Neural progenitor cell (in vitro differentiated cells): ENCODE measurements around the gene HSD17B1. TPM values are rescaled to one million over a fixed set of nuclear protein-coding genes. Genes with fewer than 3 reads are reported as not detected.
A peak's percentile ranks its signal among the peaks of the same experiment; 100 is the strongest.

ENCODE experiments used
- DNase-seq: peaks from one replicate; pipeline ENCODE4 v3.0.0-alpha.2; 2016; ENCODE audit warnings: low spot score
- H2AFZ ChIP-seq: fragments of 200-600 bp; sonication (generic); replicated peaks from 2 replicates; pipeline ENCODE4 v1.6.1; 2016; ENCODE audit warnings: antibody characterized with exemption
- H3F3A ChIP-seq: fragments of 200-600 bp; sonication (generic); 2 replicates; pipeline ENCODE4 v1.6.1; 2016; ENCODE audit warnings: antibody characterized with exemption, low read depth
- H3K27ac ChIP-seq: fragments of 200-600 bp; sonication (generic); 2 replicates; pipeline ENCODE4 v1.5.1; 2016; ENCODE audit warnings: mild to moderate bottlenecking
- H3K27me3 ChIP-seq: fragments of 200-600 bp; sonication (generic); 2 replicates; pipeline ENCODE4 v1.6.1; 2016; ENCODE audit warnings: mild to moderate bottlenecking, moderate library complexity
- H3K36me3 ChIP-seq: fragments of 200-600 bp; sonication (generic); 2 replicates; pipeline ENCODE4 v1.5.1; 2016
- H3K4me1 ChIP-seq: fragments of 200-600 bp; sonication (generic); 2 replicates; pipeline ENCODE4 v1.6.1; 2016; ENCODE audit warnings: mixed run types
- H3K4me2 ChIP-seq: fragments of 200-600 bp; sonication (generic); 2 replicates; pipeline ENCODE4 v1.6.1; 2016
- H3K4me3 ChIP-seq: fragments of 200-600 bp; sonication (generic); 2 replicates; pipeline ENCODE4 v1.5.1; 2016
- H3K79me2 ChIP-seq: fragments of 200-600 bp; sonication (generic); 2 replicates; pipeline ENCODE4 v1.6.1; 2016; ENCODE audit warnings: low read depth
- H3K9ac ChIP-seq: fragments of 200-600 bp; sonication (generic); 2 replicates; pipeline ENCODE4 v1.6.1; 2016
- H3K9me3 ChIP-seq: fragments of 200-600 bp; sonication (generic); 2 replicates; pipeline ENCODE4 v1.5.1; 2016; ENCODE audit warnings: low read depth
- H4K20me1 ChIP-seq: fragments of 200-600 bp; sonication (generic); 2 replicates; pipeline ENCODE4 v1.6.1; 2016; ENCODE audit warnings: low read depth
- H3K27ac Mint-ChIP-seq: 3 replicates; pipeline ENCODE4 v1.8.0; 2021; ENCODE audit warnings: mixed read lengths
- H3K27me3 Mint-ChIP-seq: 2 replicates; pipeline ENCODE4 v1.8.0; 2022; ENCODE audit warnings: low read depth, mild to moderate bottlenecking, inconsistent platforms, moderate library complexity, mixed read lengths; ENCODE audit not compliant: insufficient read depth
- H3K36me3 Mint-ChIP-seq: 3 replicates; pipeline ENCODE4 v1.8.0; 2021; ENCODE audit warnings: mixed read lengths
- H3K4me1 Mint-ChIP-seq: 3 replicates; pipeline ENCODE4 v1.8.0; 2021; ENCODE audit warnings: mixed read lengths
- H3K4me3 Mint-ChIP-seq: 3 replicates; pipeline ENCODE4 v1.8.0; 2021; ENCODE audit warnings: mild to moderate bottlenecking, moderate library complexity, mixed read lengths
- H3K9me3 Mint-ChIP-seq: 3 replicates; pipeline ENCODE4 v1.8.0; 2020; ENCODE audit warnings: mixed read lengths
- EZH2 ChIP-seq: fragments of 200-600 bp; sonication (generic); IDR thresholded peaks from 2 replicates; pipeline ENCODE4 v1.6.1; 2017; ENCODE audit warnings: antibody characterized with exemption, mild to moderate bottlenecking, moderate library complexity
- EZH2phosphoT487 ChIP-seq: fragments of 200-600 bp; sonication (generic); IDR thresholded peaks from 2 replicates; pipeline ENCODE4 v1.6.1; 2017; ENCODE audit warnings: antibody characterized with exemption
- total RNA-seq: library from RNA; depleted of rRNA; stranded (reverse); fragments of >200 nt; gene quantifications from 2 replicates; pipeline ENCODE4 v1.2.3, GENCODE V29; 2015; ENCODE audit warnings: low replicate concordance
- TF ChIP-seq, protein P1 (sequence below): fragments of 200-600 bp; sonication (generic); IDR thresholded peaks from 2 replicates; pipeline ENCODE4 v1.5.1; 2017; ENCODE audit warnings: antibody characterized with exemption, mild to moderate bottlenecking

Gene HSD17B1
- total RNA-seq, 1 donor from 2014 or later = 2.2 TPM

DNA sequence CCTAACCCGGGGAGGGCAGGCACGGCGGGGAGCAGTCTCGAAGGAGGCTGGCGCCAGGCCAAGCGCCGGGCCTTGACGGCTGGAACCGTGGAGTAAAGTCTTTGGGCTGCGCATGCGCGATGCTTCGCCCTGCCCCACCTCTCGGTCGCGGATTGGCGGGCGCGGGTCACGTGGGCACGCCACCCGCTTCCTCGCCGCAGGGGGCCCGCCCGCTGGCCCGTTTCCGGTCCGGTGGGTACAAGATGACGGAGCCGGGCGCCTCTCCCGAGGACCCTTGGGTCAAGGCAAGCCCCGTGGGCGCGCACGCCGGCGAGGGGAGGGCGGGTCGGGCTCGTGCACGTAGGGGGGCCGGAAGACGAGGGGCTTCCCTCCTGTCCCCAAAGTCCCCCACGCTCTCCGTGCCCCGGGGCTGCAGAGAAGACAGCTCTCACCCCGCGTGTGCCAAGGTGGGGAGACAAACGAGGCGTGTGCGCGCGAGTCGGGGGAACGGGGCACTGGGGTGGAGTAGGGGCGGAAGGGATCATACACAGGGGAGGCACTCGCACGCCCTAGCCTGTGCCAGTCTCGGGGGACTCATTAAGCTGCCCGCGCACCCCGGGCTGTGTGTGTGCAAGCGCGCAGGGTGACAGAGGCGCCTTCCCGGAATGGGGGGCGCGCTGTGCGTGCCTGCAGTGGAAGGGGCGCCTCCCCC is 14.3 kb downstream of the HSD17B1 start, which contains the start of gene MLX:
TSS of gene MLX (plus strand) at position 218 of the 691 bp plus-strand sequence. CDS start at position 243, 25 bp downstream.
- peaks cover 30% of the 10 kb centered on the region for H3K79me2 ChIP-seq
- H3K27me3 ChIP-seq = no peaks in the 10 kb centered on the region
- H3K4me1 Mint-ChIP-seq = peaks cover 23% of the 10 kb centered on the region
- peaks cover 16% of the 10 kb centered on the region for H3K36me3 Mint-ChIP-seq
- H3K4me2 ChIP-seq = peak within 1 kb of the TSS; percentile 89
- H3F3A ChIP-seq = peaks cover 47% of the 10 kb centered on the region
- H3K9me3 Mint-ChIP-seq = no peaks in the 10 kb centered on the region
- peak; percentile 97 for DNase-seq
- H2AFZ ChIP-seq = peak within 1 kb of the TSS; percentile 40
- no peaks in the 10 kb centered on the region for H3K9me3 ChIP-seq
- TF ChIP-seq, protein P1, sequence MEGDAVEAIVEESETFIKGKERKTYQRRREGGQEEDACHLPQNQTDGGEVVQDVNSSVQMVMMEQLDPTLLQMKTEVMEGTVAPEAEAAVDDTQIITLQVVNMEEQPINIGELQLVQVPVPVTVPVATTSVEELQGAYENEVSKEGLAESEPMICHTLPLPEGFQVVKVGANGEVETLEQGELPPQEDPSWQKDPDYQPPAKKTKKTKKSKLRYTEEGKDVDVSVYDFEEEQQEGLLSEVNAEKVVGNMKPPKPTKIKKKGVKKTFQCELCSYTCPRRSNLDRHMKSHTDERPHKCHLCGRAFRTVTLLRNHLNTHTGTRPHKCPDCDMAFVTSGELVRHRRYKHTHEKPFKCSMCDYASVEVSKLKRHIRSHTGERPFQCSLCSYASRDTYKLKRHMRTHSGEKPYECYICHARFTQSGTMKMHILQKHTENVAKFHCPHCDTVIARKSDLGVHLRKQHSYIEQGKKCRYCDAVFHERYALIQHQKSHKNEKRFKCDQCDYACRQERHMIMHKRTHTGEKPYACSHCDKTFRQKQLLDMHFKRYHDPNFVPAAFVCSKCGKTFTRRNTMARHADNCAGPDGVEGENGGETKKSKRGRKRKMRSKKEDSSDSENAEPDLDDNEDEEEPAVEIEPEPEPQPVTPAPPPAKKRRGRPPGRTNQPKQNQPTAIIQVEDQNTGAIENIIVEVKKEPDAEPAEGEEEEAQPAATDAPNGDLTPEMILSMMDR = peak; percentile 12
- TF ChIP-seq EZH2phosphoT487 (no peak), EZH2 (no peak)
- H3K4me1 ChIP-seq = peaks cover 12% of the 10 kb centered on the region
- peak within 1 kb of the TSS; percentile 80 for H3K4me3 ChIP-seq
- H3K27me3 Mint-ChIP-seq = peaks cover 3% of the 10 kb centered on the region
- no peaks in the 10 kb centered on the region for H3K36me3 ChIP-seq
- peak within 1 kb of the TSS; percentile 69 for H3K27ac Mint-ChIP-seq
- H3K9ac ChIP-seq = peak within 1 kb of the TSS; percentile 50
- H4K20me1 ChIP-seq = no peaks in the 10 kb centered on the region
- no peak within 1 kb of the TSS for H3K27ac ChIP-seq
- peak within 1 kb of the TSS; percentile 95 for H3K4me3 Mint-ChIP-seq

DNA sequence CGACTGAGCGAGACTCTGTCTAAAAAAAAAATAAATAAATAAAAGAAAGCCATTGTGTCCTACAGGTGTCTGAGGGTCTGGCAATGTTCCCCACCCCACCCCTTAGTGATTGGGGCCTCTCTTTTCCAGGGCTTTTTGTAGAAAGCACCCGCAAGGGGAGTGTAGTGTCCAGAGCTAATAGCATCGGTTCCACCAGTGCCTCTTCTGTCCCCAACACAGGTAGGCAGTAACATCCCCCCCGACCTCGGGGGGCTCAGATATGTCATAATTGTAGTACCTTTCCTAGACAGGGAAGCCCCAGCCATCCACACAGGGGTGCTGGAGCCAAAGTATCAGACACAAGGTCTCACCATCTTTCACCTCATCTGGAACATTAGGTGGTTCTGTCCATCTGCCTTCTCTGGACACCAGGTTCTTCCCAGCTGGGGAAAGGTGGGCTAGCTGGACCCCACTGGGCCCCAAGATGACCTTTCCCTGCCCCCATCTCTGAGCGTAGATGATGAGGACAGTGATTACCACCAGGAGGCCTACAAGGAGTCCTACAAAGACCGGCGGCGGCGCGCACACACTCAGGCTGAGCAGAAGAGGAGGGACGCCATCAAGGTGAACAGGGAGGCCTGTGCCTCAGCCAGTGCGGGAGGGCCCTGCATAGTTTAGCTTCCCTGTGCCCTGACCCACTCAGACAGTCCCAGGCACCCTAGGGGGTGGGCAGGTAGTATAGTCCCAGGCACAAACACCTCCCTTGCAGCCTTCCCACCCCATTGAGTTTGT is 15.8 kb downstream of the HSD17B1 start:
- Mint-ChIP-seq H3K4me3 (peak overlapping the region; percentile 67), H3K27me3 (peaks cover 3% of the 10 kb centered on the region), H3K9me3 (no peaks in the 10 kb centered on the region), H3K36me3 (peaks cover 22% of the 10 kb centered on the region), H3K27ac (no peak overlapping the region), H3K4me1 (peaks cover 14% of the 10 kb centered on the region)
- no peak overlapping the region for H3K4me3 ChIP-seq
- peaks cover 15% of the 10 kb centered on the region for H3K79me2 ChIP-seq
- H2AFZ ChIP-seq = no peak overlapping the region
- no peak overlapping the region for H3K4me2 ChIP-seq
- peaks cover 4% of the 10 kb centered on the region for H3K36me3 ChIP-seq
- no peak for TF ChIP-seq EZH2phosphoT487
- TF ChIP-seq, protein P1 = no peak
- no peak for TF ChIP-seq EZH2
- no peaks in the 10 kb centered on the region for H3K27me3 ChIP-seq
- no peaks in the 10 kb centered on the region for H4K20me1 ChIP-seq
- H3F3A ChIP-seq = peaks cover 54% of the 10 kb centered on the region
- H3K9ac ChIP-seq = no peak overlapping the region
- peaks cover 6% of the 10 kb centered on the region for H3K4me1 ChIP-seq
- H3K27ac ChIP-seq = no peak overlapping the region
- H3K9me3 ChIP-seq = no peaks in the 10 kb centered on the region
- no peak for DNase-seq

DNA sequence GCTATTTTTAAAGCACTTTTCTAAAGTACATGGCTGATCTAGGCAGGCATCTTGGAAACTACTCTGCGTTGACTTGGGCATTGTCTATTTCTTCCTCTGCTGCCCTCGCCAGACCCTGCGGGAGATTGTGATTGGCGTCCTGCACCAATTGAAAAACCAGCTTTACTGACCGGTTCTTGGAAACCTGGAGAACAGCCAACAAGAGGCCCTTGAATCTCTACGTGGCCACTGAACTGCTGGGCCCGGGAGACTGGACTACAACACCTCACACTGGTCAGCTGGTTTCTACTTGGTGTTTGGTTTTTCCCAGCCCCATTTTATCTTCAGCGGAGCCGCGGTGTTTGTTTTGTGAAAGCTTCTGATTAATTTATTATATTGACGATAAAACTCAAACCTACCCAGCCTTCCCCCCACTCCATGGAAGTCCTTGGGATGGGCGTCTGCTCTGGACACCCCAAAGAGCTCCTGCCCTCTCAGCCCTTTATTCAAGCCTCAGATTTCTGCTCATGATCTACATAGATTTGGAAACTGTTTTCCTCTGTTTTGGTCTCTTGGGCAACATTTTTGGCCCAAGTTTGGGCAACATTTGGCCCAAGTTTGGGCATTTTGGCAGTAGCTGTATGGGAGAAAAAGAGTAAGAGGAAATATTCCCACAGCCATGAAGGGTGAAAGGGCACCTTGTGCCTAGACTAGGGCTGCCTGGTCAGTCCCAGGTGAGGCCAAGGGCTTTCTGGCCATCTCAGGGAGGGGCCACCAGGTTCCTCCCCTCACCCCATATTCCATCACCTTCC is 18.9 kb downstream of the HSD17B1 start:
- Histone ChIP-seq H3K4me2 (no peak overlapping the region), H3K9me3 (no peaks in the 10 kb centered on the region), H3F3A (peaks cover 55% of the 10 kb centered on the region), H3K9ac (no peak overlapping the region), H4K20me1 (peaks cover 5% of the 10 kb centered on the region), H3K4me3 (no peak overlapping the region), H3K79me2 (peaks cover 28% of the 10 kb centered on the region), H3K27me3 (no peaks in the 10 kb centered on the region), H3K36me3 (peaks cover 4% of the 10 kb centered on the region), H2AFZ (no peak overlapping the region), H3K4me1 (peaks cover 8% of the 10 kb centered on the region), H3K27ac (no peak overlapping the region)
- TF ChIP-seq EZH2 (no peak), EZH2phosphoT487 (no peak)
- TF ChIP-seq, protein P1 = no peak
- peaks cover 3% of the 10 kb centered on the region for H3K27me3 Mint-ChIP-seq
- H3K4me1 Mint-ChIP-seq = peaks cover 17% of the 10 kb centered on the region
- no peak overlapping the region for H3K4me3 Mint-ChIP-seq
- no peak for DNase-seq
- H3K36me3 Mint-ChIP-seq = peaks cover 31% of the 10 kb centered on the region
- no peak overlapping the region for H3K27ac Mint-ChIP-seq
- H3K9me3 Mint-ChIP-seq = no peaks in the 10 kb centered on the region
